ENCODE data around the gene NOL8.

NOL8 gene

DNA sequence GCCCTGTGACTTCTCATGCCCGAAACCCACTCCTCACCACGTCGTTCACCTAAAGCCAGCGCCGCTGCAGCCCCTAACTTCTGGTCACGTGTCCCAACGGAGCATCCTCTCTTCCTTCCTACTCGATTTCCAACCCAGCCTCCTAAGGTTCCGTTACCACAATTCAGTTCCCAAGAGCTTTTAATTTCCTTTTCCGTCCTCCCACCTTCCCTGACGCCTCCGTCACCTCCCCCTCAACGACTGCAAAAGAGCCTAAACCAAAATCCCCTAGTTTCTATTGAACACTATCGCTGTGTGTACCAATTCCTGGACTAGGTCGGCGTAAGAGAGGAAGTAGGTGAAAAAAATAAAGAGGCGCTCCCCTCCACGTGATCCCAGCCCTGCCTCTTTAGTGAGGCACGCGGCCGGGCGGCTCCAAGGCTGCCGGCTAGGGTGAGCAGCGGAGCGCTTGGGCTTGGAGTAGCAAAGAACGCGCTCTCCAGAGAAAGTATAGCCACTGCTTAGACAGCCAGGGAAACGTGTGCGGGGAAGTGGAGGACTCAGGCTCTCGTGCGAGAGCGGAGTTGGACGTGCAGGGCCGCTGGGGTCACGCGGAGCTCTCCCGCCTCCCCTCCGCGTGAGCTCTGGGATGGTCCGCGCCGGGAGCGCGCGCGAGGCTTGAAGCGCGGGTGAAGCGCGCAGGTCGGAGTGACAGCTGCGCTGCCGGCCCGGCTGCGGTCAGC is at the start of gene NOL8, which contains the start of gene CENPP:
Gene NOL8 (minus strand): TSS at position 82 of the 722 bp plus-strand sequence. CDS start 1,189 bp downstream, outside the sequence.
Gene CENPP (plus strand): TSS at position 685 of the 722 bp plus-strand sequence.
- peak; percentile 87 for DNase-seq

- DNase-seq: no peak
These were observed 48.0 kb upstream of the NOL8 start for GRCh38 chr9:92373167-92373566.

DNA sequence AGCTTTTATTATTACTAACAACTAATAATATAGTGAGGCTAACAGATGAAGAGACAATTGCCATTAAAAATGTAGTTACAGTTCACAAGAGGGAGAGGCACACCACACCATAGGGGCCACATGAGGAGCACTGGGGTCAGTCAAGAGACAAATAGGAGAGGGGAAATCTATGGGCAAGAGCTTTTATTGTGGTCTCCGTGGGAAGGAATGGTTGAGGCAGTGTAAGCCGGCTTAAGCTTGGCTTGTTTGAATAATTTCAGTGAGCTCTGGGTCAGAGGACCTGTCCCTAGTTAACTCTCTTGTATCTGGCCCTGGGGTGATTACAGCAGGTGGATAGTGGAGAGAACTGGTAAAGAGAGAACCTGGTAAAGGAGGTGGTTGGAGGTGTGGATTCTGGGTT is 43.9 kb upstream of the NOL8 start:
- no peak for DNase-seq

DNA sequence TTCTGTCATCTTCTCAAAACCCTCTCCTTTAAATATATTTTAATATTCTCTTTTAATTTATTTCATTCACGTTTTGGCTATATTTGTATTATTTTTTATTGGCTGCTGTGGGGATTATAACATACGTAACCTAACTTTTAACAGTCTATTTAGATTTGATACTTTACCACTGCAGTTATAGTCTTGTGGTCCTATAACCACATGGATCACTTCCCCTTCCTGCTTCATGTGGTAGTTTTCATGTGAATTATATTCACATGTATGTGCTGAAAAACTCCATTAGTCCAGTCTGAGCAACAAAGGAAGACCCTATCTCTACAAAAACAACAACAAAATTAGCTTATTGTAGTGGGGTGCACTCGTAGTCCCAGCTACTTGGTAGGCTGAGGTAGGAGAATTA is 34.9 kb upstream of the NOL8 start:
- no peak for DNase-seq

DNA sequence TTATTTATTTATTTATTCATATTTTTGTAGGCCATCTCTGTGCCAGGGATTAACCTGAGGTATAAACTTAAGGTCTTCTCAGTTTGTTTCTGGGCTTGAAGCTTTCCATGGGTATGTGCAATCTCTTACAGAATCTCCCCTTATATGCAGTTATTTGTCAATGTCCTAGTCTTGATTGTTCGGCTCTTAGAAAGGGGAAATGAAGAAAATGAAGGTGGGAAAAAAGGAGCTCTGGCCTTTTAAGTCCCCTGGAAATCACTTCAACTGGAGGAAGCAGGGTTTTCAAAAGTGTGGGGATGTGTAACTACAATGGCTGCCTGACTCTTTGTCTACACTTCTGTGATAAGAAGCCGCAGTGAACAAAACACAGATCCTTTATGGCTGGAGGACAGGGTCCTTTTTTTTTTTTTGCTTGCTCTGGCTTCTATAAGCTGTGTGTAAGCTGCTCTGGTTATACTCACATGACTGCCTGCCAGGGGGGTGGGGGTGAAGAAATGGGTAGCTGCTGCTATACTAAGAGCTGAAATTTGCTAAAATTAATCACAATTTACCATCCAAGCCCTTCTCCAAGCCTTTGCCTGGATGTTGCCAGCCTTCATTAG is 34.3 kb upstream of the NOL8 start:
- no peak for DNase-seq

GRCh38 chr9:92353051-92353450 is 27.9 kb upstream of the NOL8 start:
- DNase-seq: no peak

GRCh38 chr9:92350740-92351133 is 25.6 kb upstream of the NOL8 start:
- DNase-seq: no peak

- peak; percentile 79 for DNase-seq
These were observed 24.9 kb upstream of the NOL8 start for GRCh38 chr9:92349771-92350739.

DNA sequence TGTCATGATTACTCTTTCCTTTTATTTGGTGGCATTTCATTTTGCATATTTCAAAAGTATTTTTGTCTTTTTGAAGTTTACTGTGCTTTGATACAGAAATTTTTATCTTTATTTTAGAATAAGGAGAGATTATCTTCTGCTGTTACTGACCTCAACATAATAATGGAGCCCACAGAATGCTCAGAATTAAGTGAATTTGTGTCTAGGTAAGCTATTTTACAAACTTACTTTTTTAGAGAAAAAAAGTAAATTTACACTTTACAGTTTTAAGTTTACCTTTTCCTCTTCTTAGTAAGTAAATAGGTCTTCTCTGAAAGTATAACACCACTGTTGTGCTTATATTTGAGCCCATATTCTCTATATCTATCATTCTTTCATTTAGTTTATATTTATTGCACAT is 20.4 kb upstream of the NOL8 start:
- no peak for DNase-seq

DNA sequence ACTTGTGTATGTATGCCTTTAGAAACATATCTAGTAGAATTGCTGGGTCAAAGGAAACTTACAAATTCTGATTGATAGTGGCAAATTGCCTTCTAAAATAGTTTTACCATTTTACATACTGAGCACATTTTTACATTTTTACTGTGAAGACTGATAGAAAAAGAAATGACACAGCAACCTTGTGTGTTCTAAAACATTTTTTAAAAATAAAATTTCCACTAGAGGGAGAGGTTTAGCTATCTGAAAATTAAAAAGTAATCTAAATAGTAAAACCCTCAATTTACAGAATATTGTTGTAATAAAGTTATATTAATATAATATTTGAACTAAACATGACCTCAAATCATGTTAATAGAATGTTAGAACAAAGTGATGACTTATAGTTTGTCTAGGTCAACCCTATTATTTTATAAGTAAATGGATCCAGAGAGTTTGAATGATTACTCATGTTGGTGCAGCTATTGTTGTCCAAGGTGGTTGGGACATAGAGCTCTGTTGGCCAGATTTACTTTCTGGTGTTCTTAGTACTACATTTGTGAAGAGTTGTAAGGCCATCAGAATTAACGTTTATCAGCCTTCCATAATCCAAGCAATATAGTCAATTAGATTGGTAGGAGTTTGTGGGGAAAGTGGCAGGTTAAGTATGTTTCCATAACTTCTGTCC is 17.8 kb upstream of the NOL8 start:
- DNase-seq: peak; percentile 28

GRCh38 chr9:92341578-92341977 is 16.4 kb upstream of the NOL8 start:
- no peak for DNase-seq

GRCh38 chr9:92333282-92333634 is 8.1 kb upstream of the NOL8 start:
- DNase-seq: no peak

GRCh38 chr9:92332577-92333281 is 7.6 kb upstream of the NOL8 start:
- DNase-seq: peak; percentile 17

DNA sequence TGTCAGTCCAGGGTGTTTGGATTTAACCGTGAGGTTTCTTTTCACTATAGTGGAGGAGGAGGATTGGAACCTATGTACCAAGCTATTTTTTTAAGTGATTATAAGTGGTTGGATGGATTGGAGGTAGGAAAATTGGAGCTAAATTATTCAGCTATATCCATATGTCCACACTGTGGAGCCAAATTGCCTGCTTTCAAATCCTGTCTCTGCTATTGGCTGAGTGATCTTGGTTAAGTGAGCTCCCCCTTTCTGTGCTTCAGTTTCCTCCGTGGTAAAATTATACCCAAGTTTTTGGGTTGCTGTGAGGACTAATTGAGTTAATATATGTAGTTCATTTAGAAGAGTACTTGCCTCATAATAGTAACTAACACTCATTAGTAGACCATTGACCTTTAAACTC is 3.1 kb upstream of the NOL8 start:
- DNase-seq: peak; percentile 65

GRCh38 chr9:92327283-92327850 is 2.2 kb upstream of the NOL8 start:
- DNase-seq: no peak

- no peak for DNase-seq
These were observed 896 bp upstream of the NOL8 start for GRCh38 chr9:92325991-92326500.

DNA sequence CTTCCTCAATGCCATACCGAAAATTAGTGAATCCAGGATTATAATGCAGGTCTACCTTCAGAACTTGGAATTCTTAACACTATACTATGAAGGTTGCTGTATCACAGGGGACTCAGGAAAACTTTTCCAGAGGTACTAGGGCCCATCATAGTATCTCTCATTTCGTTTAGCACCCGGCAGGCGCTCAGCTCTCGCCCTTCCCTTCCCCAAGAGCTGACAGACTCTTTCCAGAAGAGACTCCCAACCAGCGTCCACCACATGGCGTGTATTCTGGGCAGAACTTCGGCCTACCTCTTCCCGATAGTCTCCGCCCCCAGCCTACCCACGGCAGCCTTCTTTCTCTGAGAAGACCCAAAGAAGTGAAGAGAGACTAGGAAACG is 271 bp downstream of the NOL8 start:
- no peak for DNase-seq

DNA sequence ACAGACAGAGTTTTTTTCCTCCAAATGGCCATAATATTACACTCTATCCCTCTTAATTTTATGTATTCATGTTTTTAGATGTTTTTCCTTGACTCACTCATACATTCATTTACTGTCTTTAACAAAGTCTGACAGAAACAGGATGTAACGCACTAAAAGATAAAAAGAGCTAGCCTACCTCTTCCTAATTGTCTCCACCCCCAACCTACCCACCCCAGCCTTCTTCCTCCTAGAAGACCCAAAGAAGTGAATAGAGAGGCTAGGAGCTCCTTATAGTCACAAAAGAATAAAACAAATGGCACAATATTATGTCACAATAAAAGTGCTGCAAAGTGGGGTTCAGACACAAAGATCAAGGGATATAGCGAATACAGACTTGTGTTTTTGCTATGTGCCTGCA is 719 bp downstream of the NOL8 start:
- DNase-seq: no peak

- no peak for DNase-seq
These were observed 9.7 kb downstream of the NOL8 start for GRCh38 chr9:92315456-92315855.

- no peak for DNase-seq
These were observed 11.5 kb downstream of the NOL8 start for GRCh38 chr9:92313624-92314012.

DNA sequence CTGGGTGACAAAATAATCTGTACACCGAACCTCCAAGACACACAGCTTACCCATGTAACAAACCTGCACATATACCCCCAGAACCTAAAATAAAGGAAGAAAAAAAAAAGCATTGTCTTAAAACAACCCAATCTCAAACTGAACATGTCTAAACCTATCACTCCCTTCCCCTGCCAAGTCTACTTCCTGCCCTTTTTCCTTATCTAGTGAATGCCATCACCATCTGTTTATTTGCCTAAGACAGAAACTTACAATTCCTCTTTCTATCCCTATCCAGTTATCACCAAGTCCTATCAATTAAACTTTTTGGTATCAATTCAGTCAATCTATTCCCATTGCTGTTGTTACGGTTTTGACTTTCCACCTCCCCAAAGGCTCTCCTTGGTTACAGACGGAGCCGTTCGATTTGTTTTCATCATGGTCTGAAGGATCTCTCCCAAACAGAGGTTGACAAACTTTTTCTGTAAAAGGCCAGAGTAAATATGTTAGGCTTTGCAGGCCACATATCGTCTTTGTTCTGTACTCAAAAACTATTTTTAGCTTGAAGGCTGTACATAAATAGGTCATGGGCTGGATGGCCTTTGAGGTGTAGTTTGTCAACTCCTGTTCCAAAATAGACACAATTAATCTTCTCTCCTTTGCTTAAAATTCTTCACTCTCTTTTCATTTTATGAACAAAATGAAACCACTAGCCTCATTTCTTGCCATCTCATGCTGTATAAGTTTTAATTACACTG is 12.1 kb downstream of the NOL8 start:
- no peak for DNase-seq
